Fibroblast of lung (primary cell): ENCODE data around the gene TEX29.

Experiments
- CTCF ChIP-seq, 2 donors: IDR thresholded peaks in 1 of 2; conservative IDR thresholded peaks in 1 of 2; 1 replicate in 1 of 2; 2 replicates in 1 of 2; pipeline ENCODE4 v1.5.1; 2011 to 2012; ENCODE audit warnings: low read length in 2 of 2, control low read depth in 1 of 2, inconsistent platforms in 1 of 2, low read depth in 1 of 2, mild to moderate bottlenecking in 1 of 2
- EZH2 ChIP-seq: IDR thresholded peaks from 2 replicates; pipeline ENCODE4 v1.5.1; 2012; ENCODE audit warnings: low read length, control low read depth, mild to moderate bottlenecking; ENCODE audit errors: missing control alignments

DNA sequence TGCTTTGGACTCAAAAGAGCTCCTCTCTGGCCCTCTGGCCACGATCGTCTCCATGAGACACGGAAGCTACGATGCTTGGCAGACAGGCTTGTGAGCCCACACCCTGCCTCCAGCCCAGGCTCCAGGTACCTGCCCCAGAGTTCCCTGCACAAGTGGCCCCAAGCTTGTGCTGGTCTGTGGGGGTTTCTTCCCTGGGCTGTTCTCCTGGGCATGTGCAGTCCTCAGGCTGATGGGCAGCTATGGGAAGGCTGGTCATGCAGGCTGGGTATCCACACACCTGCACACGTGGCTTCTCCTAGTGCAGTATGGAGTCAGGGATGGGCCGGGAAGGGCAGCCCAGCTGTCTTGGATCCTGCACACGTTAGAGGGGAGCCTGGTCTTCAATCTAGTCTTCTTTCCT is 43.1 kb downstream of the TEX29 start:
- TF ChIP-seq CTCF (conservative IDR thresholded peaks at IDR 0.05 in 1 of 2, IDR thresholded peaks at IDR 0.05 in 1 of 2; ENCODE audit: low read depth in 1 of 2, low read length in 2 of 2) (no peak), EZH2 (no peak)
